Measurements from ENCODE around the gene IDUA. TPM values are rescaled to one million over a fixed set of nuclear protein-coding genes. Genes with fewer than 3 reads are reported as not detected.

The IDUA gene
- total and polyA plus RNA-seq, 4 donors = 3.0 to 4.5 (median 3.8) TPM

DNA sequence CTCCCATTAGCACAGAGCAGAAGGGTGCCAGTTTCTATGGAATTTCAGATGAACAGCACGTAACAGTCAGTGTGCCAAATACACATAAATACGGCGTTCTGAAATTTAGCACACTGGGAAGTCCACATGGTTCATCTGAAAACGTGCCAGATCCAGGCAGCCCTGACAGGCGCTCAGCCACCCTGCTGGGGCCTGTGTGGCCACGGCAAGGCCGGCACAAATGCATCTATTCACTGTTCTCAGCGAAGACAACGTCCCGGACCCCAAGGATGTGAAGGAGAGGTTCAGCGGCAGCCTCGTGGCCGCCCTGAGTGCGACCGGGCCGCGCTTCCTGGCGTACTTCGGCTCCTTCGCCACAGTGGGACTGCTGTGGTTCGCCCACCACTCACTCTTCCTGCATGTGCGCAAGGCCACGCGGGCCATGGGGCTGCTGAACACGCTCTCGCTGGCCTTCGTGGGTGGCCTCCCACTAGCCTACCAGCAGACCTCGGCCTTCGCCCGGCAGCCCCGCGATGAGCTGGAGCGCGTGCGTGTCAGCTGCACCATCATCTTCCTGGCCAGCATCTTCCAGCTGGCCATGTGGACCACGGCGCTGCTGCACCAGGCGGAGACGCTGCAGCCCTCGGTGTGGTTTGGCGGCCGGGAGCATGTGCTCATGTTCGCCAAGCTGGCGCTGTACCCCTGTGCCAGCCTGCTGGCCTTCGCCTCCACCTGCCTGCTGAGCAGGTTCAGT is 29.1 kb upstream of the IDUA start:
- Histone ChIP-seq H3K4me3 (ENCODE audit: low read depth in 1 of 3, low read length in 3 of 3) (no peak overlapping the region), H3K4me1 (ENCODE audit: control insufficient read depth in 4 of 4, insufficient read depth in 4 of 4, low read length in 3 of 4) (no peaks in the 10 kb centered on the region), H3K27ac (ENCODE audit: low read depth in 1 of 2, low read length in 2 of 2) (no peak overlapping the region), H3K36me3 (ENCODE audit: control insufficient read depth in 4 of 4, insufficient read depth in 3 of 4, low read depth in 1 of 4, low read length in 3 of 4) (peaks cover 0 to 32% (median 5%) of the 10 kb centered on the region in 4 donors), H3K27me3 (ENCODE audit: control insufficient read depth in 4 of 4, insufficient read depth in 4 of 4, low read length in 3 of 4) (no peaks in the 10 kb centered on the region), H3K9me3 (ENCODE audit: control insufficient read depth in 4 of 4, low read length in 3 of 4) (no peaks in the 10 kb centered on the region), H3K9ac (ENCODE audit: low read depth in 1 of 2, low read length in 2 of 2) (no peak overlapping the region)
- DNase-seq (ENCODE audit: low spot score) = no peak
- TF ChIP-seq TAF1 (conservative IDR thresholded peaks at IDR 0.05) = no peak
- TF ChIP-seq, protein P1, sequence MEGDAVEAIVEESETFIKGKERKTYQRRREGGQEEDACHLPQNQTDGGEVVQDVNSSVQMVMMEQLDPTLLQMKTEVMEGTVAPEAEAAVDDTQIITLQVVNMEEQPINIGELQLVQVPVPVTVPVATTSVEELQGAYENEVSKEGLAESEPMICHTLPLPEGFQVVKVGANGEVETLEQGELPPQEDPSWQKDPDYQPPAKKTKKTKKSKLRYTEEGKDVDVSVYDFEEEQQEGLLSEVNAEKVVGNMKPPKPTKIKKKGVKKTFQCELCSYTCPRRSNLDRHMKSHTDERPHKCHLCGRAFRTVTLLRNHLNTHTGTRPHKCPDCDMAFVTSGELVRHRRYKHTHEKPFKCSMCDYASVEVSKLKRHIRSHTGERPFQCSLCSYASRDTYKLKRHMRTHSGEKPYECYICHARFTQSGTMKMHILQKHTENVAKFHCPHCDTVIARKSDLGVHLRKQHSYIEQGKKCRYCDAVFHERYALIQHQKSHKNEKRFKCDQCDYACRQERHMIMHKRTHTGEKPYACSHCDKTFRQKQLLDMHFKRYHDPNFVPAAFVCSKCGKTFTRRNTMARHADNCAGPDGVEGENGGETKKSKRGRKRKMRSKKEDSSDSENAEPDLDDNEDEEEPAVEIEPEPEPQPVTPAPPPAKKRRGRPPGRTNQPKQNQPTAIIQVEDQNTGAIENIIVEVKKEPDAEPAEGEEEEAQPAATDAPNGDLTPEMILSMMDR (IDR thresholded peaks at IDR 0.05; ENCODE audit: low read depth, low read length, missing input control) = no peak
- TF ChIP-seq FOXA1 (IDR thresholded peaks at IDR 0.05) = no peak
- TF ChIP-seq NR2F2 (IDR thresholded peaks at IDR 0.05) = no peak
- no peak for TF ChIP-seq RXRA (IDR thresholded peaks at IDR 0.05)
- no peak for TF ChIP-seq GABPA (IDR thresholded peaks at IDR 0.05 in 1 of 2, conservative IDR thresholded peaks at IDR 0.05 in 1 of 2)
- TF ChIP-seq FOXA2 (IDR thresholded peaks at IDR 0.05) = no peak
- TF ChIP-seq HNF4G (IDR thresholded peaks at IDR 0.05) = no peak
- TF ChIP-seq SP1 (IDR thresholded peaks at IDR 0.05) = no peak
- TF ChIP-seq YY1 (IDR thresholded peaks at IDR 0.05) = no peak
- TF ChIP-seq, protein P2, sequence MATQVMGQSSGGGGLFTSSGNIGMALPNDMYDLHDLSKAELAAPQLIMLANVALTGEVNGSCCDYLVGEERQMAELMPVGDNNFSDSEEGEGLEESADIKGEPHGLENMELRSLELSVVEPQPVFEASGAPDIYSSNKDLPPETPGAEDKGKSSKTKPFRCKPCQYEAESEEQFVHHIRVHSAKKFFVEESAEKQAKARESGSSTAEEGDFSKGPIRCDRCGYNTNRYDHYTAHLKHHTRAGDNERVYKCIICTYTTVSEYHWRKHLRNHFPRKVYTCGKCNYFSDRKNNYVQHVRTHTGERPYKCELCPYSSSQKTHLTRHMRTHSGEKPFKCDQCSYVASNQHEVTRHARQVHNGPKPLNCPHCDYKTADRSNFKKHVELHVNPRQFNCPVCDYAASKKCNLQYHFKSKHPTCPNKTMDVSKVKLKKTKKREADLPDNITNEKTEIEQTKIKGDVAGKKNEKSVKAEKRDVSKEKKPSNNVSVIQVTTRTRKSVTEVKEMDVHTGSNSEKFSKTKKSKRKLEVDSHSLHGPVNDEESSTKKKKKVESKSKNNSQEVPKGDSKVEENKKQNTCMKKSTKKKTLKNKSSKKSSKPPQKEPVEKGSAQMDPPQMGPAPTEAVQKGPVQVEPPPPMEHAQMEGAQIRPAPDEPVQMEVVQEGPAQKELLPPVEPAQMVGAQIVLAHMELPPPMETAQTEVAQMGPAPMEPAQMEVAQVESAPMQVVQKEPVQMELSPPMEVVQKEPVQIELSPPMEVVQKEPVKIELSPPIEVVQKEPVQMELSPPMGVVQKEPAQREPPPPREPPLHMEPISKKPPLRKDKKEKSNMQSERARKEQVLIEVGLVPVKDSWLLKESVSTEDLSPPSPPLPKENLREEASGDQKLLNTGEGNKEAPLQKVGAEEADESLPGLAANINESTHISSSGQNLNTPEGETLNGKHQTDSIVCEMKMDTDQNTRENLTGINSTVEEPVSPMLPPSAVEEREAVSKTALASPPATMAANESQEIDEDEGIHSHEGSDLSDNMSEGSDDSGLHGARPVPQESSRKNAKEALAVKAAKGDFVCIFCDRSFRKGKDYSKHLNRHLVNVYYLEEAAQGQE (IDR thresholded peaks at IDR 0.05) = no peak
- no peak for TF ChIP-seq JUND (IDR thresholded peaks at IDR 0.05)
- TF ChIP-seq, protein P3, sequence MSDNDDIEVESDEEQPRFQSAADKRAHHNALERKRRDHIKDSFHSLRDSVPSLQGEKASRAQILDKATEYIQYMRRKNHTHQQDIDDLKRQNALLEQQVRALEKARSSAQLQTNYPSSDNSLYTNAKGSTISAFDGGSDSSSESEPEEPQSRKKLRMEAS (IDR thresholded peaks at IDR 0.05) = no peak
- TF ChIP-seq, protein P4, sequence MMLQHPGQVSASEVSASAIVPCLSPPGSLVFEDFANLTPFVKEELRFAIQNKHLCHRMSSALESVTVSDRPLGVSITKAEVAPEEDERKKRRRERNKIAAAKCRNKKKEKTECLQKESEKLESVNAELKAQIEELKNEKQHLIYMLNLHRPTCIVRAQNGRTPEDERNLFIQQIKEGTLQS (IDR thresholded peaks at IDR 0.05) = no peak
- TF ChIP-seq EGR1 (IDR thresholded peaks at IDR 0.05; ENCODE audit: low read depth in 2 of 2) = no peak
- TF ChIP-seq RAD21 (IDR thresholded peaks at IDR 0.05) = no peak
- TF ChIP-seq HNF4A (conservative IDR thresholded peaks at IDR 0.05) = no peak
- TF ChIP-seq, protein P5, sequence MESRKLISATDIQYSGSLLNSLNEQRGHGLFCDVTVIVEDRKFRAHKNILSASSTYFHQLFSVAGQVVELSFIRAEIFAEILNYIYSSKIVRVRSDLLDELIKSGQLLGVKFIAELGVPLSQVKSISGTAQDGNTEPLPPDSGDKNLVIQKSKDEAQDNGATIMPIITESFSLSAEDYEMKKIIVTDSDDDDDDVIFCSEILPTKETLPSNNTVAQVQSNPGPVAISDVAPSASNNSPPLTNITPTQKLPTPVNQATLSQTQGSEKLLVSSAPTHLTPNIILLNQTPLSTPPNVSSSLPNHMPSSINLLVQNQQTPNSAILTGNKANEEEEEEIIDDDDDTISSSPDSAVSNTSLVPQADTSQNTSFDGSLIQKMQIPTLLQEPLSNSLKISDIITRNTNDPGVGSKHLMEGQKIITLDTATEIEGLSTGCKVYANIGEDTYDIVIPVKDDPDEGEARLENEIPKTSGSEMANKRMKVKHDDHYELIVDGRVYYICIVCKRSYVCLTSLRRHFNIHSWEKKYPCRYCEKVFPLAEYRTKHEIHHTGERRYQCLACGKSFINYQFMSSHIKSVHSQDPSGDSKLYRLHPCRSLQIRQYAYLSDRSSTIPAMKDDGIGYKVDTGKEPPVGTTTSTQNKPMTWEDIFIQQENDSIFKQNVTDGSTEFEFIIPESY (IDR thresholded peaks at IDR 0.05) = no peak
- WGBS = 96% methylated on average over 45 of the region's 45 CpGs

Measured in liver (tissue), 9 donors.